Activated T-cell treated with anti-CD3 and anti-CD28 coated beads, Interleukin-2, amount 50 U/mL, for 4 hours (primary cell): ENCODE results near the gene RNF182. TPM values are rescaled to one million over a fixed set of nuclear protein-coding genes. Genes with fewer than 3 reads are reported as not detected.

ENCODE experiments used
- total RNA-seq, 3 donors: library from RNA; stranded (reverse); gene quantifications; one replicate each; pipeline ENCODE4 v1.2.1, GENCODE V29; 2021

RNF182 gene
- total RNA-seq, 3 donors from 2014 or later, result 0.08 TPM; not detected in 2

Other genes starting within 250 kb of the RNF182 start
- 10 to 100 TPM; 49.2 to 61.3 (median 51.9) TPM for gene RANBP9, start 213.1 kb upstream of the RNF182 start, total RNA-seq
- gene MCUR1, start 110.4 kb upstream of the RNF182 start, total RNA-seq, result 10 to 100 TPM; 43.2 to 47.1 (median 44.2) TPM
- gene CD83, start 192.8 kb downstream of the RNF182 start, total RNA-seq, result 10 to 100 TPM; 27.4 to 49.8 (median 27.5) TPM